IPS-15b (cell line): ENCODE data around the gene IFNA14.
"Not testable (repeated sequence)": the region's sequence is repeated elsewhere in the genome, so short reads cannot be mapped to it uniquely, and the experiment has no call there.

Experiments used
- H3K27me3 ChIP-seq: one replicate; pipeline ENCODE4 v1.6.1; 2013; ENCODE audit warnings: low read length; ENCODE audit not compliant: control insufficient read depth, insufficient read depth
- H3K36me3 ChIP-seq: one replicate; pipeline ENCODE4 v1.6.1; 2013; ENCODE audit warnings: low read length; ENCODE audit not compliant: control insufficient read depth, insufficient read depth
- H3K4me1 ChIP-seq: one replicate; pipeline ENCODE4 v1.6.1; 2013; ENCODE audit warnings: mild to moderate bottlenecking, low read length; ENCODE audit not compliant: control insufficient read depth, insufficient read depth
- H3K4me3 ChIP-seq: one replicate; pipeline ENCODE4 v1.5.1; 2013; ENCODE audit warnings: low read depth, low read length
- H3K9ac ChIP-seq: one replicate; pipeline ENCODE4 v1.6.1; 2013; ENCODE audit warnings: low read depth, mild to moderate bottlenecking, low read length
- H3K9me3 ChIP-seq: one replicate; pipeline ENCODE4 v1.6.1; 2013; ENCODE audit warnings: mild to moderate bottlenecking, low read length; ENCODE audit not compliant: control insufficient read depth, insufficient read depth

The IFNA14 gene

GRCh38 chr9:21210782-21211181 lies 29.0 kb downstream of the IFNA14 start:
- not testable (repeated sequence) for H3K36me3 ChIP-seq, H3K27me3 ChIP-seq, H3K4me1 ChIP-seq, H3K4me3 ChIP-seq, H3K9ac ChIP-seq, H3K9me3 ChIP-seq

GRCh38 chr9:21210311-21210710 lies 29.5 kb downstream of the IFNA14 start:
- no peaks in the 10 kb centered on the region for H3K27me3 ChIP-seq
- H3K9ac ChIP-seq = no peak overlapping the region
- no peaks in the 10 kb centered on the region for H3K36me3 ChIP-seq
- no peaks in the 10 kb centered on the region for H3K4me1 ChIP-seq
- no peak overlapping the region for H3K4me3 ChIP-seq
- no peaks in the 10 kb centered on the region for H3K9me3 ChIP-seq

DNA sequence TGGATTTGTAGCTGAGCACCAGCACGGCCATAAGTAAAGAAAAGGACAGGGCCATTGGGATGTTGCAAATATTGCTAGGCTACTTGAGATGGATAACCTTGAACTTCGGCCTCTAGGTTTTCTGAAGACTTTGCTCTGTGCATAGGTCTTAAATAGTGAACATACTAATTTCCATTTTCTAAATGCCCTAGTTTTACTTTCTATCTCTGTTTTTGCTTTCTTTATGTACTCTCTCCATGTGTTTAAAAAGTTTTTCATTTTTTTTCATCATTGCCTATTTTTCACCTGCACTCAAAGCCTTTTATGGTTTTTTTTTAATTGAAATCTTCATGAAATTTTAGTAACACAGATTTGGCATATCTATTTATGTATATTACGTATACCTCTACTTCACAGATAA lies 32.8 kb downstream of the IFNA14 start, which contains the start of gene IFNA10:
Gene IFNA10, minus strand, starts transcription at position 101 of the 400 bp plus-strand sequence. Its CDS starts 46 bp downstream, at position 55.
- H3K27me3 ChIP-seq, H3K4me1 ChIP-seq, H3K9ac ChIP-seq, H3K36me3 ChIP-seq, H3K9me3 ChIP-seq, H3K4me3 ChIP-seq: not testable (repeated sequence)

GRCh38 chr9:21205204-21205603 lies 34.6 kb downstream of the IFNA14 start:
- Histone ChIP-seq H3K4me1 (no peaks in the 10 kb centered on the region), H3K36me3 (no peaks in the 10 kb centered on the region), H3K27me3 (no peaks in the 10 kb centered on the region), H3K9ac (no peak overlapping the region), H3K9me3 (no peaks in the 10 kb centered on the region), H3K4me3 (no peak overlapping the region)

GRCh38 chr9:21202105-21202504 lies 37.7 kb downstream of the IFNA14 start, which contains the start of gene IFNA7:
TSS of gene IFNA7 (minus strand) at chr9:21202205. CDS start at chr9:21202165, 40 bp downstream.
- H3K9ac ChIP-seq, H3K4me1 ChIP-seq, H3K36me3 ChIP-seq, H3K4me3 ChIP-seq, H3K9me3 ChIP-seq, H3K27me3 ChIP-seq: not testable (repeated sequence)

DNA sequence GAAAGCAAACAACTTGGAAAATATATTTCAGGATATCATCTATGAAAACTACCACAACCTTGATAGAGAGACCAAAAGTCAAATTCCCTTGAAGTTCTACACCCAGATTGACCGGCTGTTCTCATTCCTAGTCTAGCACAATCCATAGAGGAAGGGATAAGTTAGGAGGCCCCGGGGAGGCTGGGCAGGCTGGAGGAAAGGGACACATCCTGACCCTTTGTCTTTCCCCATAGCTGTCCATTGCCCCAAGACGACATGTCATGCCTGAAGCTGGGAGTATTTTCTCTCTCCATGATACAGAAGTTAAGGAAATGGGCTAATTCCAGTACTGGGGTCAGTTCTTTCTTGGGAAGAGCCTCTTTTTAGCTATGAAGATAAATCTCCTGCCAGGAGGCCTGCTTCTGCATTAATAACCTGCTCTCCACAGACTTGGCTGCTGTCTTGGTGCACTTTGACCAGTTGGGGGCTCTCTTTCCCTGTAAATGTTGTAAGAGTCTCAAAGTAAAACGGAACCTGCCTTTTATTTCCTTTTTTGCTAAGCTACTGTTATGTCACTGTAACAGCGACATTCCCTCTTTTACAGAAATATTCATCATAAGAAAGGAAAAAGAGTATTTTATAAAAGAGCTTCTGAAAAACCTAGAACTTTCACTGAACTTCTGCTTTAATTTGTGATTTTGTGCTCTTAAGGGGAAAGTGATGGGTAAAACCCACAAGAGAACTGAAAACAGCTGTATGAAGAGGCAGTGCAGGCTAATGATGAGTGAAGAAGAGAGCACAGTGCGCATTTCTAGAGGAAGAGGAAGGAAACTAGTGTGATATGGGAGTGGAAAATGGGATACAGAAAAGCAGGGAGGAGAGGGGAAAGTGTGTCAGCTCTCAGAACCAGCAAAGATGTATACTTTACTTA lies 44.7 kb downstream of the IFNA14 start:
- H3K27me3 ChIP-seq, H3K9me3 ChIP-seq, H3K36me3 ChIP-seq, H3K9ac ChIP-seq, H3K4me3 ChIP-seq, H3K4me1 ChIP-seq: not testable (repeated sequence)
